GM23248 (cell line): Measurements from ENCODE around the gene NAGK.

Source experiments
- EZH2 ChIP-seq: fragments of 200-600 bp; sonication (generic); IDR thresholded peaks from 2 replicates; pipeline ENCODE4 v1.6.1; 2018; ENCODE audit warnings: antibody characterized with exemption, mild to moderate bottlenecking; ENCODE audit not compliant: insufficient read depth, poor library complexity, severe bottlenecking
- EZH2phosphoT487 ChIP-seq: fragments of 200-600 bp; sonication (generic); IDR thresholded peaks from 2 replicates; pipeline ENCODE4 v1.6.1; 2018; ENCODE audit warnings: antibody characterized with exemption, moderate library complexity, mild to moderate bottlenecking, low read depth; ENCODE audit not compliant: insufficient read depth

DNA sequence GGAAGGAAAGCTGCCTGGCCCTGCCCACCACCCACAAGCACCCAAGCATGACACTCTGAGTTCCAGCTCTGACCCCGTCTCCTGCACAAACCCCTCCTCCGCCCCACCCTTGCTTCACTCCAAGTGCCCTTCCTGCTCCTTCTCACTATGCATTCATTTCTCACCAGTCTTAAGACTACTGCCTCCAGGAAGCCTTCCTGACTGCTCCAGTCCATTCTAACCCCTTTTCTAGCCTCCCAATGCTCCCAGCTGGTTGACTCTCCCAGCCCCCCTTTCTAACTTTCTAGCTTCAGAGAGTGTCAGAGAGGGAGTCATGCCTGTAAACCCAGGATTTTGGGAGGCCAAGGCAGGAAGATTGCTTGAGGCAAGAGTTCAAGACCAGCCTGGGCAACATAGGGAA is 8.2 kb upstream of the NAGK start:
- TF ChIP-seq EZH2 (no peak), EZH2phosphoT487 (no peak)
